HepG2 (cell line): ENCODE results near the gene SPTBN5. TPM values are rescaled to one million over a fixed set of nuclear protein-coding genes. Genes with fewer than 3 reads are reported as not detected.
A peak's percentile ranks its signal among the peaks of the same experiment; 100 is the strongest.

Experiments
- ATAC-seq: fragments of 200-7000 bp; cut with Tn5 transposase; 3 replicates; pipeline ENCODE4 v1.9.1; 2020; ENCODE audit warnings: mild to moderate bottlenecking, moderate library complexity
- BruUV-seq: library from RNA; stranded (reverse); fragments of 400-500 nt; replicated peaks from 2 replicates; lab custom pipeline; 2021; lab: Mats Ljungman, UMichigan
- CTCF ChIA-PET: fragments of 300-600 bp; formaldehyde crosslinking; extraction: SDS; loops from one replicate; lab custom pipeline; 2021; ENCODE audit warnings: low total read pairs, inconsistent platforms, low intra/inter-chr PET ratio; lab: Yijun Ruan, JAX
- POLR2A ChIA-PET: fragments of 350-600 bp; sonication (Branson Sonifier 250); formaldehyde crosslinking; loops from one replicate; lab custom pipeline; 2020; ENCODE audit warnings: antibody characterized with exemption, inconsistent platforms; lab: Yijun Ruan, JAX
- DNase-seq: peaks from one replicate; pipeline ENCODE4 v3.0.0-alpha.2; 2015; ENCODE audit warnings: low spot score
- FAIRE-seq: peaks from 3 replicates; lab custom pipeline; 2011; peaks lifted over from hg19 to GRCh38; lab: Jason Lieb, UNC
- H2AFZ ChIP-seq: one replicate; pipeline ENCODE4 v1.6.1; 2011; ENCODE audit warnings: low read length, inconsistent platforms
- H3K27ac ChIP-seq: fragments of 300-600 bp; 3 replicates; pipeline ENCODE4 v1.8.0; 2011; ENCODE audit warnings: mixed run types, mild to moderate bottlenecking, mixed read lengths, low read length, inconsistent platforms; ENCODE audit not compliant: insufficient read depth; ENCODE audit errors: extremely low read length
- H3K27me3 ChIP-seq, 2 experiments: fragments of 200-600 bp in 1 of 2; 2 replicates in 1 of 2; 3 replicates in 1 of 2; pipeline versions ENCODE4 v1.6.0 to v1.8.0; 2011; ENCODE audit warnings: low read length in 2 of 2, mild to moderate bottlenecking in 2 of 2, moderate library complexity in 2 of 2, inconsistent platforms in 1 of 2; ENCODE audit not compliant: insufficient read depth in 2 of 2, control insufficient read depth in 1 of 2
- H3K36me3 ChIP-seq, 2 experiments: fragments of 200-600 bp in 1 of 2; replicated peaks in 1 of 2; 2 replicates in 1 of 2; 3 replicates in 1 of 2; pipeline versions ENCODE4 v1.5.1 to v1.8.0; 2011; ENCODE audit warnings: low read length in 2 of 2, inconsistent platforms in 1 of 2; ENCODE audit not compliant: insufficient read depth in 2 of 2, control insufficient read depth in 1 of 2
- H3K4me1 ChIP-seq: 2 replicates; pipeline ENCODE4 v1.5.1; 2012; ENCODE audit warnings: low read length, inconsistent platforms; ENCODE audit not compliant: insufficient read depth
- H3K4me2 ChIP-seq: 2 replicates; pipeline ENCODE4 v1.6.0; 2011; ENCODE audit warnings: low read depth, low read length, inconsistent platforms
- H3K4me3 ChIP-seq, 3 experiments: fragments of 200-600 bp in 1 of 3; sonication (generic), shearing (Covaris generic) in 1 of 3; replicated peaks in 1 of 3; 2 replicates each; pipeline ENCODE4 v1.5.1; 2011 to 2016; ENCODE audit warnings: low read length in 3 of 3, inconsistent platforms in 2 of 3, low read depth in 2 of 3, mild to moderate bottlenecking in 2 of 3, control low read depth in 1 of 3, mixed read lengths in 1 of 3; ENCODE audit not compliant: insufficient read depth in 1 of 3
- H3K79me2 ChIP-seq: one replicate; pipeline ENCODE4 v1.6.1; 2011; ENCODE audit warnings: low read length, inconsistent platforms; ENCODE audit not compliant: insufficient read depth
- H3K9ac ChIP-seq: 2 replicates; pipeline ENCODE4 v1.6.0; 2011; ENCODE audit warnings: mild to moderate bottlenecking, low read depth, low read length, inconsistent platforms; ENCODE audit not compliant: insufficient read depth
- H3K9me3 ChIP-seq: 2 replicates; pipeline ENCODE4 v1.5.1; 2012; ENCODE audit warnings: mild to moderate bottlenecking, low read length
- H4K20me1 ChIP-seq: 2 replicates; pipeline ENCODE4 v1.6.0; 2011; ENCODE audit warnings: inconsistent platforms, mild to moderate bottlenecking, low read length, moderate library complexity; ENCODE audit not compliant: insufficient read depth
- AFF4 ChIP-seq: sonication (generic); formaldehyde crosslinking; IDR thresholded peaks from 2 replicates; pipeline ENCODE4 v1.4.0; 2020; ENCODE audit warnings: missing genetic modification reagents
- ARID3A ChIP-seq: IDR thresholded peaks from 2 replicates; pipeline ENCODE4 v1.6.1; 2012; ENCODE audit warnings: low read depth, low read length, improper control_type of control experiment
- BHLHE40 ChIP-seq: IDR thresholded peaks from 2 replicates; pipeline ENCODE4 v1.6.1; 2011; ENCODE audit warnings: low read length, improper control_type of control experiment
- CTCF ChIP-seq: sonication (generic); formaldehyde crosslinking; IDR thresholded peaks from 2 replicates; pipeline ENCODE4 v1.5.0; 2020; ENCODE audit warnings: mild to moderate bottlenecking, missing genetic modification reagents, moderate library complexity
- HOXA3 ChIP-seq: sonication (generic); formaldehyde crosslinking; IDR thresholded peaks from 2 replicates; pipeline ENCODE4 v1.5.0; 2020; ENCODE audit warnings: missing genetic modification reagents
- TEAD3 ChIP-seq: optimal IDR thresholded peaks from 2 replicates; pipeline ENCODE3; 2016; ENCODE audit warnings: borderline replicate concordance
- ZNF224 ChIP-seq: sonication (generic); formaldehyde crosslinking; IDR thresholded peaks from 2 replicates; pipeline ENCODE4 v1.5.0; 2020; ENCODE audit warnings: mild to moderate bottlenecking, missing genetic modification reagents
- ZNF260 ChIP-seq: sonication (generic); formaldehyde crosslinking; IDR thresholded peaks from 2 replicates; pipeline ENCODE4 v1.4.0; 2020; ENCODE audit warnings: missing genetic modification reagents, low read depth, mild to moderate bottlenecking, borderline replicate concordance
- ZNF432 ChIP-seq: sonication (generic); formaldehyde crosslinking; IDR thresholded peaks from 2 replicates; pipeline ENCODE4 v1.5.0; 2020; ENCODE audit warnings: missing genetic modification reagents, mild to moderate bottlenecking, borderline replicate concordance
- ZNF749 ChIP-seq: sonication (generic); formaldehyde crosslinking; IDR thresholded peaks from 2 replicates; pipeline ENCODE4 v1.8.0; 2022; ENCODE audit warnings: mild to moderate bottlenecking, missing genetic modification reagents, moderate library complexity, borderline replicate concordance
- ZZZ3 ChIP-seq: sonication (generic); formaldehyde crosslinking; IDR thresholded peaks from 2 replicates; pipeline ENCODE4 v1.4.0; 2020; ENCODE audit warnings: missing genetic modification reagents, mild to moderate bottlenecking, borderline replicate concordance
- WGBS: methylation state at CpG from one replicate; pipeline ENCODE4 v1.1.6; 2017; ENCODE audit warnings: low lambda C conversion rate; 5-methylcytosine and 5-hydroxymethylcytosine counted together
- in situ Hi-C: cut with HindIII; loops from 2 replicates; pipeline ENCODE4 v1.10.0; 2017; ENCODE audit warnings: low pct_unique_long_range_greater_than_20kb; ENCODE audit not compliant: extremely low pct_ligation_motif_present
- intact Hi-C: fragments of 100-400 bp; cut with micrococcal nuclease; formaldehyde crosslinking; loops from one replicate; pipeline ENCODE4 v1.10.0; 2022; ENCODE audit not compliant: unreplicated experiment
- polyA plus RNA-seq, 8 experiments: library from polyadenylated mRNA; depleted of rRNA in 3 of 8; stranded (reverse) in 7 of 8; unstranded in 1 of 8; fragments of >200 nt; fragmentation: Illumina TruSeq in 4 of 8; extraction: Trizol in 4 of 8; gene quantifications; 2 replicates each; pipeline versions ENCODE4 v1.2.1 to v1.2.3, GENCODE V29; 2011 to 2016; ENCODE audit warnings: low read depth in 4 of 8, missing spikeins in 1 of 8, mixed read lengths in 1 of 8; ENCODE audit not compliant: insufficient read depth in 1 of 8
- total RNA-seq, 5 experiments: library from RNA; depleted of rRNA; stranded (reverse); fragments of >200 nt; fragmentation: Illumina TruSeq; extraction: Trizol; gene quantifications; 2 replicates each; pipeline ENCODE4 v1.2.3, GENCODE V29; 2016; ENCODE audit warnings: low read depth in 1 of 5

SPTBN5 gene
- total and polyA plus RNA-seq, 2 of the 13 experiments (the other 11 are each of a cell fraction or from before 2014, with no cell fraction given), result 0.01 to 0.07 TPM

GRCh38 chr15:41809121-41809520, 84.7 kb downstream of the SPTBN5 start (continued):
- TF ChIP-seq ZNF260 (no peak), ZNF749 (CRISPR knock-in tag) (no peak), ZNF224 (CRISPR knock-in tag) (no peak), HOXA3 (CRISPR knock-in tag) (no peak), ARID3A (no peak)

GRCh38 chr15:41806291-41807181, 87.3 kb downstream of the SPTBN5 start:
- Histone ChIP-seq H3K4me1 (no peaks in the 10 kb centered on the region), H3K9me3 (no peaks in the 10 kb centered on the region), H3K27ac (no peak overlapping the region), H3K4me3 (no peak overlapping the region), H3K36me3 (no peaks in the 10 kb centered on the region), H4K20me1 (no peaks in the 10 kb centered on the region), H3K27me3 (no peaks in the 10 kb centered on the region), H3K9ac (no peak overlapping the region), H3K79me2 (no peaks in the 10 kb centered on the region), H2AFZ (no peak overlapping the region), H3K4me2 (no peak overlapping the region)
- intact Hi-C loops, result loop anchor here (1.0 kb wide), 1 partner anchor 32 kb away; the partner anchor contains the start of gene MAPKBP1
- in situ Hi-C loops, result no loop called here
- WGBS, result 89% methylated on average over 8 of the region's 10 CpGs
- DNase-seq (peak; percentile 34), ATAC-seq (peak; percentile 83), FAIRE-seq (no peak)
- POLR2A ChIA-PET, result interaction anchor here (0.6 kb wide), 1 partner anchor 33 kb away, joined by 3 read pairs; the partner anchor contains the start of gene MAPKBP1
- BruUV-seq, result no TSS peak
- CTCF ChIA-PET, result interaction anchor here (3.2 kb wide), 1 partner anchor 33 kb away, joined by 25 read pairs; the partner anchor contains the start of gene MAPKBP1
- TF ChIP-seq ZNF260 (no peak), ZZZ3 (no peak), TEAD3 (CRISPR knock-in tag) (peak; percentile 74), CTCF (CRISPR knock-in tag) (peak; percentile 69), ZNF432 (CRISPR knock-in tag) (no peak), BHLHE40 (no peak), AFF4 (CRISPR knock-in tag) (no peak)
